BJ (cell line): ENCODE data around the gene MSLN. TPM values are rescaled to one million over a fixed set of nuclear protein-coding genes. Genes with fewer than 3 reads are reported as not detected.

Source experiments
- CTCF ChIA-PET: fragments of 350-600 bp; formaldehyde crosslinking; extraction: SDS; loops from one replicate; lab custom pipeline; 2021; ENCODE audit warnings: antibody characterized with exemption, inconsistent platforms; lab: Yijun Ruan, JAX
- POLR2A ChIA-PET: fragments of 300-600 bp; sonication (Branson Sonifier 250); formaldehyde crosslinking; extraction: SDS; loops from one replicate; lab custom pipeline; 2021; ENCODE audit warnings: antibody characterized with exemption; lab: Charles Lee
- DNase-seq: peaks from one replicate; pipeline ENCODE4 v3.0.0-alpha.2; 2011; ENCODE audit warnings: low read depth
- H3K27me3 ChIP-seq: 2 replicates; pipeline ENCODE4 v1.6.0; 2011; ENCODE audit warnings: low read length; ENCODE audit not compliant: control insufficient read depth, insufficient read depth
- H3K36me3 ChIP-seq: 2 replicates; pipeline ENCODE4 v1.5.1; 2011; ENCODE audit warnings: low read length; ENCODE audit not compliant: control insufficient read depth, insufficient read depth
- H3K4me3 ChIP-seq: 2 replicates; pipeline ENCODE4 v1.5.1; 2011; ENCODE audit warnings: low read depth, mild to moderate bottlenecking, control low read depth, low read length
- CTCF ChIP-seq: IDR thresholded peaks from 2 replicates; pipeline ENCODE4 v1.5.1; 2011; ENCODE audit warnings: low read depth, mild to moderate bottlenecking, control low read depth, inconsistent platforms, low read length, moderate library complexity; ENCODE audit not compliant: insufficient read depth
- polyA plus RNA-seq: library from polyadenylated mRNA; depleted of rRNA; stranded (reverse); fragments of >200 nt; gene quantifications from 2 replicates; pipeline ENCODE4 v1.2.3, GENCODE V29; 2011

The MSLN gene
- polyA plus RNA-seq, 1 experiment, result 0.67 TPM

- ChIA-PET POLR2A (no interaction called here), CTCF (no interaction called here)
- DNase-seq, result no peak
- H3K4me3 ChIP-seq, result no peak overlapping the region
- no peak for TF ChIP-seq CTCF
- no peaks in the 10 kb centered on the region for H3K36me3 ChIP-seq
- H3K27me3 ChIP-seq, result no peaks in the 10 kb centered on the region
Observed at GRCh38 chr16:766820-767640, 6.5 kb downstream of the MSLN start.

DNA sequence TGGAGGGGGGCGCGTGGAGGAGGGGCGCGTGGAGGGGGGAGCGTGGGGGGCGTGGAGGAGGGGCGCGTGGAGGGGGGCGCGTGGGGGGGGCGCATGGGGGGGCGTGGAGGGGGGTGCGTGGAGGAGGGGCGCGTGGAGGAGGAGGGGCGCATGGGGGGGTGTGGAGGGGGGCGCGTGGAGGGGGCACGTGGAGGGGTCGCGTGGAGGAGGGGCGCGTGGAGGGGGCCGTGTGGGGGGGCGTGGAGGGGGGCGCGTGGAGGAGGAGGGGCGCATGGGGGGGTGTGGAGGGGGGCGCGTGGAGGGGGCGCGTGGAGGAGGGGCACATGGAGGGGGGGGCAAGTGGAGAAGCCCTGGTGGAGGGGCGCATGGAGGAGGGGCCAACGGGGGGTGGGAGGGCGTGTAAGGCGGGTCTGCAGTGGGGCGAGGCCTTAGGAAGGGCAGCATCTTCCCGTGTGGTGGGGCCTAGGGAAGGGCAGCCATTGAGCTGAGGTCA lies 7.3 kb downstream of the MSLN start:
- POLR2A ChIA-PET, result no interaction called here
- CTCF ChIA-PET, result no interaction called here

GRCh38 chr16:768428-768827 lies 7.9 kb downstream of the MSLN start:
- Histone ChIP-seq H3K4me3 (no peak overlapping the region), H3K36me3 (no peaks in the 10 kb centered on the region), H3K27me3 (no peaks in the 10 kb centered on the region)
- ChIA-PET POLR2A (no interaction called here), CTCF (no interaction called here)
- no peak for DNase-seq
- no peak for TF ChIP-seq CTCF

More for the DNA sequence above, 7.3 kb downstream of the MSLN start:
- H3K4me3 ChIP-seq, result no peak overlapping the region
- TF ChIP-seq CTCF, result no peak
- no peaks in the 10 kb centered on the region for H3K27me3 ChIP-seq
- no peaks in the 10 kb centered on the region for H3K36me3 ChIP-seq
- DNase-seq, result no peak

DNA sequence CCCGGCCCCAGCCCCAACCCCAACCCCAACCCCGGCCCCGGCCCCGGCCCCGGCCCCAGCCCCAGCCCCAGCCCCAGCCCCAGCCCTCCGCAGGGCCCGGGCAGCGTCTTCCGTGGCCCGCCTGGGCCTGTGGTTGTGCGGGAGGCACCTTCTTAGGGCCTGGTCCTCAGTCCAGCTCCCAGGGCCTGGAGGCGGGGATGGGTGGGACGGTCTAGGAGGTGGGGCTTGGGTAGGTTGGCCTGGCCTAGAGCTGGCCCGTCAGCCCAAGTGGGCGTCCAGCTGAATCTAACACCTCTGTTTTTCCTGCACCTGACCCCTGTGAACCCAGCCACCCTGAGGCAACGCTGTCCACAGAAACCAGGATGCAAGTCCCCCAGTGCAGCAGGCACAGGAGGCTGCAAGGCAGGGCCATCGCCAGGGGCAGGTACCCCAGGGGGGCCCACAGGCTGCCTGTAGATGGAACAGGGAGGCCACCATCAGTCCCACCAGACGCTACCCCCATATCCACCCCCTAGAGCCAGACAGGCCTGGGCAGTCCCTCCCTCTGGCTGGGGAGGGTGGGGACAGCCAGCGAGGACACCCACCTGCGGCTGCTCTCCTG lies 8.8 kb downstream of the MSLN start:
- Histone ChIP-seq H3K27me3 (no peaks in the 10 kb centered on the region), H3K4me3 (no peak overlapping the region), H3K36me3 (no peaks in the 10 kb centered on the region)
- ChIA-PET POLR2A (no interaction called here), CTCF (interaction anchor here (1.0 to 1.2 kb wide), 2 partner anchors 12 to 16 kb away, joined by 3 to 5 read pairs; no protein-coding TSS in a partner anchor)
- no peak for DNase-seq
- no peak for TF ChIP-seq CTCF

DNA sequence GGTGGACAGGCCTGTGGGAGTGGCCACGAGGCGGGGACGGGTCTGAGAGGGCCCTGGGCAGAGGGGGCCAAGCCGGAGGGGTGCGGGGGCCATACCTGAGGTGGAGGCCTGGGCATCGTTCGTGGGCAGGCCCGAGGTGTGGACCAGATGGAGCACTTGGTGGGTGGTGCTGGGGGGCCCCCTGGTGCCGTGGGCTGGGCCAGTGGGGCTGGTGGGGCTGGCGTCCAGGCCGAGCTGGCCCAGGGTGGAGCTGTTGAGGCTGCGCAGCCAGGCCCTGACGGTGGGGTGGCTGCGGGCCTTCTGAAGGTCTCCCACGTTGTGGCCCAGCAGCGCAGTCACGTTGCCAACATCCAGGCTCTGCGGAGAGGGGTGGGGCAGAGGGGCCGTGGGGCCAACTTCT lies 9.4 kb downstream of the MSLN start:
- ChIA-PET POLR2A (no interaction called here), CTCF (interaction anchor here (0.8 to 1.2 kb wide), 3 partner anchors 11 to 58 kb away, joined by 3 to 5 read pairs (median 3); no protein-coding TSS in a partner anchor)
- no peaks in the 10 kb centered on the region for H3K27me3 ChIP-seq
- no peak overlapping the region for H3K4me3 ChIP-seq
- TF ChIP-seq CTCF, result no peak
- no peaks in the 10 kb centered on the region for H3K36me3 ChIP-seq
- no peak for DNase-seq
